Uterus (tissue), 2 donors: ENCODE results near the gene SCNN1B.

ENCODE experiments used
- POLR2A ChIP-seq, 2 donors: fragments of 450-650 bp; IDR thresholded peaks; one replicate each; pipeline ENCODE4 v1.6.1; 2016; ENCODE audit warnings: antibody characterized with exemption in 2 of 2, mild to moderate bottlenecking in 1 of 2, moderate library complexity in 1 of 2
- TF ChIP-seq, protein P1 (sequence below), 4 experiments: fragments of 200-600 bp in 2 of 4; fragments of 450-650 bp in 2 of 4; sonication (generic) in 2 of 4; IDR thresholded peaks; one replicate each; pipeline ENCODE4 v1.5.1; 2016 to 2019; ENCODE audit warnings: antibody characterized with exemption in 4 of 4, mild to moderate bottlenecking in 2 of 4, moderate library complexity in 1 of 4

DNA sequence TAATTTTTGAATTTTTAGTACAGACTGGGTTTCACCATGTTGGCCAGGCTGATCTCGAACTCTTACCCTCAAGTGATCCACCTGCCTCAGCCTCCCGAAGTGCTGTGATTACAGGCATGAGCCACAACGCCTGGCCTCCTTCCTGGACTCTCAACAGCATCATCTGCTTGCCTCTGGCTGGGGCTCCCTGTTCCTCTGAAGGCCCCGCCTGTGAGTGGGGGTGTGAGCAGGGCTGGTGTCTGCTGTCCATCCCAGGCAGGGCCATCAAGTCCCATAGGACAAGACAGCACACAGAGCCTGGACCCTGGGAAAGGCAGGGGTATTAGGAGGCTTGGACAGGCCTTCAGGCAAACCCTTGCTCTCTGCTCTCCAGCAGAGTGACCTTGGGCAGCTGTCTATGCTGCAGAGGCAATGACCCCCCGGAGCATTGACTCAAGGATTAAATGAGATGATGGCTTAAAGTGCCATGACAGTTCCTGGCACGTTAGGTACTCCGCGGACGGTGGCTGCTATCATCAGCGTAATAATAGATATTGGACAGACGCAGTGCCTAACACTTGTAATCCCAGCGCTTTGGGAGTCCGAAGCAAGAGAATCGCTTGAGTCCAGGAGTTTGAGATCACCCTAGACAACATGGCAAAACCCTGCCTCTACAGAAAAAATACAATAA, 19.2 kb downstream of the SCNN1B start:
- TF ChIP-seq, protein P1, sequence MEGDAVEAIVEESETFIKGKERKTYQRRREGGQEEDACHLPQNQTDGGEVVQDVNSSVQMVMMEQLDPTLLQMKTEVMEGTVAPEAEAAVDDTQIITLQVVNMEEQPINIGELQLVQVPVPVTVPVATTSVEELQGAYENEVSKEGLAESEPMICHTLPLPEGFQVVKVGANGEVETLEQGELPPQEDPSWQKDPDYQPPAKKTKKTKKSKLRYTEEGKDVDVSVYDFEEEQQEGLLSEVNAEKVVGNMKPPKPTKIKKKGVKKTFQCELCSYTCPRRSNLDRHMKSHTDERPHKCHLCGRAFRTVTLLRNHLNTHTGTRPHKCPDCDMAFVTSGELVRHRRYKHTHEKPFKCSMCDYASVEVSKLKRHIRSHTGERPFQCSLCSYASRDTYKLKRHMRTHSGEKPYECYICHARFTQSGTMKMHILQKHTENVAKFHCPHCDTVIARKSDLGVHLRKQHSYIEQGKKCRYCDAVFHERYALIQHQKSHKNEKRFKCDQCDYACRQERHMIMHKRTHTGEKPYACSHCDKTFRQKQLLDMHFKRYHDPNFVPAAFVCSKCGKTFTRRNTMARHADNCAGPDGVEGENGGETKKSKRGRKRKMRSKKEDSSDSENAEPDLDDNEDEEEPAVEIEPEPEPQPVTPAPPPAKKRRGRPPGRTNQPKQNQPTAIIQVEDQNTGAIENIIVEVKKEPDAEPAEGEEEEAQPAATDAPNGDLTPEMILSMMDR (IDR thresholded peaks at IDR 0.05): no peak
- no peak for TF ChIP-seq POLR2A (IDR thresholded peaks at IDR 0.05)
